ENCODE measurements around the gene ZNF566.
A peak's percentile ranks its signal among the peaks of the same experiment; 100 is the strongest.
"Not testable (repeated sequence)": the region's sequence is repeated elsewhere in the genome, so short reads cannot be mapped to it uniquely, and the experiment has no call there.

ZNF566 gene

DNA sequence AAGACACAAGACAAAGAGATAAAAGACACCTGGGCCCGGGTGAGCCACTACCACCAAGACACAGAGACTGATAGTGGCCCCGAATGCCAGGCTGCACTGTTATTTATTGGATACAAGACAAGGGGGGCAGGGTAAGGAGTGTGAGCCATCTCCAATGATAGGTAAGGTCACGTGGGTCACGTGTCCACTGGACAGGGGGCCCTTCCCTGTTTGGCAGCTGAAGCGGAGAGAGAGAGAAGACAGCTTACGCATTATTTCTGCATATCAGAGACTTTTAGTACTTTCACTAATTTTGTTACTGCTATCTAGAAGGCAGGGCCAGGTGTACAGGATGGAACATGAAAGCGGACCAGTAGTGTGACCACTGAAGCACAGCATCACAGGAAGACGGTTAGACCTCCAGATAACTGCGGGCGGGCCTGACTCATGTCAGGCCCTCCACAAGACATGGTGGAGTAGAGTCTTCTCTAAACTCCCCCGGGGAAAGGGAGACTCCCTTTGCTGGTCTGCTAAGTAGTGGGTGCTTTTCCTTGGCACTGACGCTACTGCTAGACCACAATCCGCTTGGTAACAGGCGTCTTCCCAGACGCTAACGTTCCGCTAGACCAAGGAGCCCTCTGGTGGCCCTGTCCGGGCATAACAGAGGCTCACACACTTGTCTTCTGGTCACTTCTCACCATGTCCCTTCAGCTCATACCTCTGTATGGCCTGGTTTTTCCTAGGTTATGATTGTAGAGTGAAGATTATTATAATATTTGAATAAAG, 3.5 kb upstream of the ZNF566 start:
- 71% methylated on average over 15 of the region's 18 CpGs for WGBS
- not testable (repeated sequence) for H3K27me3 ChIP-seq (ENCODE audit: control insufficient read depth in 1 of 2, insufficient read depth in 1 of 2, low read length in 2 of 2); H4K91ac ChIP-seq (ENCODE audit: low read length); H3K9ac ChIP-seq (ENCODE audit: low read length); H3K4me2 ChIP-seq (ENCODE audit: low read length, poor library complexity, severe bottlenecking); H3K4me3 ChIP-seq (ENCODE audit: insufficient read depth in 1 of 2, low read depth in 1 of 2, low read length in 2 of 2); H2BK12ac ChIP-seq (ENCODE audit: low read length in 2 of 2); H2BK15ac ChIP-seq (ENCODE audit: low read depth, poor library complexity, severe bottlenecking); H3K27ac ChIP-seq (ENCODE audit: low read length, poor library complexity, severe bottlenecking); H4K8ac ChIP-seq (ENCODE audit: low read length); H3K23ac ChIP-seq (ENCODE audit: low read length in 2 of 2); H2AFZ ChIP-seq (ENCODE audit: low read depth, low read length); H3K4ac ChIP-seq (ENCODE audit: low read depth in 1 of 2, low read length in 2 of 2); H3K18ac ChIP-seq (ENCODE audit: low read depth in 1 of 2, low read length in 2 of 2); H2AK5ac ChIP-seq (ENCODE audit: low read length, severe bottlenecking); H3K14ac ChIP-seq (ENCODE audit: low read length in 2 of 2); H3K36me3 ChIP-seq (ENCODE audit: control insufficient read depth in 1 of 2, insufficient read depth in 2 of 2, low read depth in 1 of 2, low read length in 2 of 2); H3K4me1 ChIP-seq (ENCODE audit: control insufficient read depth, insufficient read depth, low read depth, low read length); H3K79me1 ChIP-seq (replicated peaks; ENCODE audit: low read length, poor library complexity, severe bottlenecking); H2BK5ac ChIP-seq (ENCODE audit: low read depth, low read length, poor library complexity, severe bottlenecking); H2BK120ac ChIP-seq (ENCODE audit: low read depth, low read length)
- H3K9me3 ChIP-seq (ENCODE audit: control insufficient read depth, low read length) = peaks cover 14% of the 10 kb centered on the region
- DNase-seq = peak; percentile 57

DNA sequence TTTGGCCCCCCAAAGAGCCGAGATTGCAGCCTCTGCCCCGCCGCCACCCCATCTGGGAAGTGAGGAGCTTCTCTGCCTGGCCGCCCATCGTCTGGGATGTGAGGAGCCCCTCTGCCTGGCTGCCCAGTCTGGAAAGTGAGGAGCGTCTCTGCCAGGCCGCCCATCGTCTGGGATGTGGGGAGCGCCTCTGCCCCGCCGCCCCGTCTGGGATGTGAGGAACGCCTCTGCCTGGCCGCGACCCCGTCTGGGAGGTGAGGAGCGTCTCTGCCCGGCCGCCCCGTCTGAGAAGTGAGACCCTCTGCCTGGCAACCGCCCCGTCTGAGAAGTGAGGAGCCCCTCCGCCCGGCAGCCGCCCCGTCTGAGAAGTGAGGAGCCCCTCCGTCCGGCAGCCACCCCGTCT, 1.5 kb upstream of the ZNF566 start:
- not testable (repeated sequence) for H2AFZ ChIP-seq (ENCODE audit: low read depth, low read length); DNase-seq; H3K4me2 ChIP-seq (ENCODE audit: low read length, poor library complexity, severe bottlenecking); H3K9ac ChIP-seq (ENCODE audit: low read length); H3K36me3 ChIP-seq (ENCODE audit: control insufficient read depth in 1 of 2, insufficient read depth in 2 of 2, low read depth in 1 of 2, low read length in 2 of 2); H3K23ac ChIP-seq (ENCODE audit: low read length in 2 of 2); H2AK5ac ChIP-seq (ENCODE audit: low read length, severe bottlenecking); H2BK15ac ChIP-seq (ENCODE audit: low read depth, poor library complexity, severe bottlenecking); H3K18ac ChIP-seq (ENCODE audit: low read depth in 1 of 2, low read length in 2 of 2); H3K79me1 ChIP-seq (replicated peaks; ENCODE audit: low read length, poor library complexity, severe bottlenecking); H3K27me3 ChIP-seq (ENCODE audit: control insufficient read depth in 1 of 2, insufficient read depth in 1 of 2, low read length in 2 of 2); H3K4ac ChIP-seq (ENCODE audit: low read depth in 1 of 2, low read length in 2 of 2); H2BK5ac ChIP-seq (ENCODE audit: low read depth, low read length, poor library complexity, severe bottlenecking); H3K4me3 ChIP-seq (ENCODE audit: insufficient read depth in 1 of 2, low read depth in 1 of 2, low read length in 2 of 2); H4K8ac ChIP-seq (ENCODE audit: low read length); H4K91ac ChIP-seq (ENCODE audit: low read length); H3K4me1 ChIP-seq (ENCODE audit: control insufficient read depth, insufficient read depth, low read depth, low read length); H3K14ac ChIP-seq (ENCODE audit: low read length in 2 of 2); H2BK12ac ChIP-seq (ENCODE audit: low read length in 2 of 2); H3K9me3 ChIP-seq (ENCODE audit: control insufficient read depth, low read length); H2BK120ac ChIP-seq (ENCODE audit: low read depth, low read length); H3K27ac ChIP-seq (ENCODE audit: low read length, poor library complexity, severe bottlenecking)
- WGBS = 93% methylated on average over 14 of the region's 29 CpGs

GRCh38 chr19:36489920-36490415, 607 bp upstream of the ZNF566 start:
- WGBS = 22% methylated on average over 15 of the region's 15 CpGs
- peak overlapping the region; percentile 81 for H4K8ac ChIP-seq (ENCODE audit: low read length)
- H3K27ac ChIP-seq (ENCODE audit: low read length, poor library complexity, severe bottlenecking) = peak overlapping the region; percentile 96
- no peak overlapping the region for H2BK5ac ChIP-seq (ENCODE audit: low read depth, low read length, poor library complexity, severe bottlenecking)
- no peak overlapping the region for H2AK5ac ChIP-seq (ENCODE audit: low read length, severe bottlenecking)
- peaks cover 3% of the 10 kb centered on the region for H3K9me3 ChIP-seq (ENCODE audit: control insufficient read depth, low read length)
- no peaks in the 10 kb centered on the region for H3K27me3 ChIP-seq (ENCODE audit: control insufficient read depth in 1 of 2, insufficient read depth in 1 of 2, low read length in 2 of 2)
- H2AFZ ChIP-seq (ENCODE audit: low read depth, low read length) = peak overlapping the region; percentile 55
- no peak overlapping the region for H4K91ac ChIP-seq (ENCODE audit: low read length)
- peak overlapping the region; percentile 98 for H3K9ac ChIP-seq (ENCODE audit: low read length)
- no peak overlapping the region for H2BK120ac ChIP-seq (ENCODE audit: low read depth, low read length)
- no peak overlapping the region for H3K14ac ChIP-seq (ENCODE audit: low read length in 2 of 2)
- DNase-seq = no peak
- H3K23ac ChIP-seq (ENCODE audit: low read length in 2 of 2) = no peak overlapping the region
- peaks cover 3% of the 10 kb centered on the region for H3K4me1 ChIP-seq (ENCODE audit: control insufficient read depth, insufficient read depth, low read depth, low read length)
- H2BK12ac ChIP-seq (ENCODE audit: low read length in 2 of 2) = no peak overlapping the region
- H3K18ac ChIP-seq (ENCODE audit: low read depth in 1 of 2, low read length in 2 of 2) = peak overlapping the region; percentile 87 to 89
- H3K4me3 ChIP-seq (ENCODE audit: insufficient read depth in 1 of 2, low read depth in 1 of 2, low read length in 2 of 2) = peak overlapping the region; percentile 82 to 99
- no peak overlapping the region for H3K4ac ChIP-seq (ENCODE audit: low read depth in 1 of 2, low read length in 2 of 2)
- H3K36me3 ChIP-seq (ENCODE audit: control insufficient read depth in 1 of 2, insufficient read depth in 2 of 2, low read depth in 1 of 2, low read length in 2 of 2) = peaks cover 1 to 9% of the 10 kb centered on the region in 2 experiments
- peak overlapping the region; percentile 90 for H3K4me2 ChIP-seq (ENCODE audit: low read length, poor library complexity, severe bottlenecking)
- H3K79me1 ChIP-seq (replicated peaks; ENCODE audit: low read length, poor library complexity, severe bottlenecking) = peaks cover 12% of the 10 kb centered on the region
- H2BK15ac ChIP-seq (ENCODE audit: low read depth, poor library complexity, severe bottlenecking) = no peak overlapping the region

- Histone ChIP-seq H2AK5ac (ENCODE audit: low read length, severe bottlenecking) (no peak overlapping the region), H2BK12ac (ENCODE audit: low read length in 2 of 2) (no peak overlapping the region), H3K4me1 (ENCODE audit: control insufficient read depth, insufficient read depth, low read depth, low read length) (peaks cover 3% of the 10 kb centered on the region), H2BK5ac (ENCODE audit: low read depth, low read length, poor library complexity, severe bottlenecking) (no peak overlapping the region), H3K9ac (ENCODE audit: low read length) (peak overlapping the region; percentile 98), H3K18ac (ENCODE audit: low read depth in 1 of 2, low read length in 2 of 2) (peak overlapping the region; percentile 16 to 82), H3K27me3 (ENCODE audit: control insufficient read depth in 1 of 2, insufficient read depth in 1 of 2, low read length in 2 of 2) (no peaks in the 10 kb centered on the region), H2BK15ac (ENCODE audit: low read depth, poor library complexity, severe bottlenecking) (no peak overlapping the region), H3K36me3 (ENCODE audit: control insufficient read depth in 1 of 2, insufficient read depth in 2 of 2, low read depth in 1 of 2, low read length in 2 of 2) (peaks cover 2 to 10% of the 10 kb centered on the region in 2 experiments), H4K8ac (ENCODE audit: low read length) (peak overlapping the region; percentile 78), H3K4me3 (ENCODE audit: insufficient read depth in 1 of 2, low read depth in 1 of 2, low read length in 2 of 2) (peak overlapping the region; percentile 82 to 99), H2AFZ (ENCODE audit: low read depth, low read length) (peak overlapping the region; percentile 96), H3K14ac (ENCODE audit: low read length in 2 of 2) (peak overlapping the region in 1 of 2 experiments; percentile 97), H4K91ac (ENCODE audit: low read length) (peak overlapping the region; percentile 86), H2BK120ac (ENCODE audit: low read depth, low read length) (no peak overlapping the region), H3K4me2 (ENCODE audit: low read length, poor library complexity, severe bottlenecking) (peak overlapping the region; percentile 89), H3K4ac (ENCODE audit: low read depth in 1 of 2, low read length in 2 of 2) (peak overlapping the region; percentile 47 to 70), H3K23ac (ENCODE audit: low read length in 2 of 2) (no peak overlapping the region), H3K27ac (ENCODE audit: low read length, poor library complexity, severe bottlenecking) (no peak overlapping the region), H3K79me1 (replicated peaks; ENCODE audit: low read length, poor library complexity, severe bottlenecking) (peaks cover 15% of the 10 kb centered on the region), H3K9me3 (ENCODE audit: control insufficient read depth, low read length) (peaks cover 4% of the 10 kb centered on the region)
- DNase-seq = no peak
- 3% methylated on average over 11 of the region's 11 CpGs for WGBS
These were observed 579 bp downstream of the ZNF566 start for GRCh38 chr19:36488846-36489117.
